Measurements from ENCODE around the gene CPT1B.
"Not testable (repeated sequence)": the region's sequence is repeated elsewhere in the genome, so short reads cannot be mapped to it uniquely, and the experiment has no call there.

CPT1B gene

GRCh38 chr22:50577987-50578775, at the start of gene CPT1B:
Gene CPT1B, minus strand, starts transcription at chr22:50578427. Its CDS starts 512 bp downstream, at chr22:50577915.
- DNase-seq (ENCODE audit: low read depth in 2 of 2): no peak

- DNase-seq (ENCODE audit: low read depth in 2 of 2): no peak
Observed at GRCh38 chr22:50626850-50627641, 48.8 kb upstream of the CPT1B start.

DNA sequence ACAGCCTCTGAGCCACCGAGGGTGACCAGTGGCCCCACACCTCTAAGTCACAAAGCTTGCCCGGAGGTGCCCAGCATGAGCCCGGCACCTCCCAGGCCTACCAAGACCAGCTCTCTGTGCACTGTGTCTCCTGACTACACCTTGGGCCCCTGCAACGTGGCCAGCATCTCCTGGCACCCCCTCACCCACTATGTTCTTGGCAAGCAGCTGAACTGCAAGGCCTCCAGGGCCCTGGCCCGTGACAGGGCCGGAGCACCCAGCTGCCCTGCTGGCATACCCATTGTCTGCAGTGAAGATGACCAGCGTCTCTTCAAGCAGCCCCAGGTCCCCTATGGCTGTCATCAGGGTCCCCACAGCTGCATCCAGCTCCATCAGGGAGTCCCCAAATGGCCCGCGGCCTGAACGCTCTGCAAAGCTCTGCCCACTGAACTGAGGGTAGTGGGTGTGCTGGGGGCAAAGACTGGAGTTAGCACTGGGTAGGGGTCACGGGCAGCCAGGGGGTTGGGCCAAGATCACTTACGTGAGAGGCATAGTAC, 48.2 kb upstream of the CPT1B start:
- no peak for DNase-seq (ENCODE audit: low read depth in 2 of 2)

DNA sequence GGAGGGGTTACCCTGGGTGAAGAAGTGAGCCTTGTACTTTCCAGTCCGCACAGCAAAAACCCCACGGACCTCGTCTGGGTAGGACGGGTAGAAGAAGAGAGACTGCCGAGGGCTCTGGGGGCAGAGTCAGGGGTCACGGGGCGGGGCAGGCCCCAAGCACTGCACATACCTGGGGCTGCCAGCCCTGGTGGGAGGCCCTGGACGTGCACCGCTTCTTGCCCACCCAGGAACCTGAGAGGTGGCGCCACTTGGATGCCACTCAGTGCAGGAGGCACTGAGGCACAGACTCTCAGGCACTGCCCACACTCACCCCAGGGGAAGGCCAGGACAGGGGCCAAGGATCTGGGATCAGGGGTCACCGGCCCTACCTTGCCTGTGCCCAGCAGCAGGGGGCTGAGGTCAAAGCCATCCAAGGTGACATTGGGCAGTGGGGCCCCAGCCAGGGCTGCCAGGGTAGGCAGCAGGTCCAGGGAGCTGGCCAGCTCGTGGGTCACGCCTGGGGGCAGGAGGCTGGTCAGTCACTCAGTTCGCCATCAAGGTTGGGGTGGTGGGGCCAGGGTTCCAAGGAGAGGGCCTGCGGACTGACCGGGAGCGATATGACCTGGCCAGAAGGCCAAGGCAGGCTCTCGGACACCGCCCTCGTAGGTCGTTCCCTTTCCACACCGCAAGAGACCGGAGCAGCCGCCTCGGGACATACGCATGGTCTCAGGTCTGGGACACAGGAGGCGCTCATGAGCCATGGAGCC, 47.5 kb upstream of the CPT1B start:
- DNase-seq (ENCODE audit: low read depth in 2 of 2): no peak

DNA sequence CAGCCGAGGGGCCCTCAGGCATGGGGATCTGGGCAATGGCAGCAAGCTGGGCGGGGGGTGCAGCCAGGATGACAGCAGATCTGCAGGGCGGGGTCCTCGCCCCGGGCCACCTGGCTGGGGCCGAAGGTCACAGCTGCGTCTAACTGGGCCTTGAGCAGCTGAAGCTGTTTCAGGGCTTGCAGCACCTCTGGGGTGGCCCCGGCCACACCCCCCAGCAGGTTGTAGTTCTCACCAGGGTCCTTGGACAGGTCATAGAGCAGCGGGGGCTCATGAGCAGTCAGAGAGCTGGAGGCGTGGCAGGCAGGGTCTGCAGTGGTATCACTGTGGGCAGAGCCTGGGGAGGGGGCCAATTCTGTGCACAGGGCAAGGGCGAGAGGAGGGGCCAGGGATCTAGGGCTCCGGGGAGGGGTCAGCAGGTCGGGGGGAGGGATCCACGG, 46.9 kb upstream of the CPT1B start:
- DNase-seq (ENCODE audit: low read depth in 2 of 2): no peak

DNA sequence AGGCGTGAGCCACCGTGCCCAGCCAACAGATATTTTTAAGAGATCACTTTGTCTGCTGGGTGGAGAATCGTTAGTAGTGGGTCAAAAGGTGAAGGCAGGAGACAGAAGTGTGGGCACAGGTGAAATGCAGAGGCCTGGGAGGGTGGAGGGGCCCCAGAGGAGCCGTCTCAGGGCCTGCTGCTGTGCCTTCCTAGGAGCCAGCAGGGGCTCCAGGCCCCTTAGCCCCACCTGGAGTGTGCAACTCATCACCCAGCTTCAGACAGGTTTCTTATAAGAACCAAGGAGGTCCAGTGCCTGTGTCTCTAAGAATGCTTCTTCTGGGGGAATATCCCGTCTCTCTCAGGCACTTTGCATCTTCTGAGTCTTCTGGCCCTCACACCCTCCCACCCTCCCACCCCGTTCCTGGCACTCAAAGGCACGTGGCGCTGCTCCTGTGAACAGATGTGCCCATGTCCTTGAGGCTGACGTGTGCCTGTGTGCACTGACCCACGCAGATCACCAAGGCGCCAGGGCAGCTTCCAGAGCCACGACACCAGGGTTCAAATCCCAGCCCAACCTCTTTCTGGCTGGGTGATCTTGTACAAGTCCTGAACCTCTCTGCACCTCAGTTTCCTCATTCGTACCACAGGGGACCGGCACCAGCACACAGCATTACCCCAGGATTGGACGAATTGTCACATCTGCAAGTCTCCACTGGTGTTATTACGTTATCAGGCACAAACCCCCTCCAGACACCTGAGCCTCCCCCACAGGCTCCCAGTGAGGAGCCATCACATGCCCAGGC, 46.3 kb upstream of the CPT1B start:
- DNase-seq (ENCODE audit: low read depth in 2 of 2): no peak

DNA sequence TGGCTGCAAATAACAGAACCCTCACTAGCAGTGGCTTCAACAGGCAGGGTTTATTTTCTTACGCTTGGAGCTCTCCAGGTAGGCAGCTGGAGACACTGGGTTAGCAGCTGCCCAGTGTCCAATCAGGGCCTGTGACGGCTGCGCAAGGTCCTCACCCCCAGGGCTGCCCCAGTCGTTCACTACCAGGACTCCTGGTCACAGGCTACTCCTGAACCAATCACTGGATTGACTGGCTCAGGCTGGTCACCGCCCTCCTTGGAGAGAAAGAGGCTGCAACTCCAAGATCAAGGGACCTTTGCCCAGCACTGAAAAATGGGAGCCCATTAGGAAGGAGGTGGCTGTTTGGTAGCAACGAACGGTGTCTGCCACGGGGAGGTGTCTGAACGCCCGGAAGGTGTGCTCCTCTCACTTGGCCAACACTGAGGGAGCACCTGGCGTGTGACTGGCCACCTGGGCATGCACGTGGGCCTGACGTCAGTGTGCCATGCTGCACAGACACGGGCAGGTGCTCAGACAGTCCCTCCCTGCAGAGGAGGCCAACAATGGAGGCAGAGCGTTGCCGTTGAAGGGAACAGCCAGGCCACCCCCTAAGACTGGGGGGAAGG, 44.6 kb upstream of the CPT1B start:
- no peak for DNase-seq (ENCODE audit: low read depth in 2 of 2)

DNA sequence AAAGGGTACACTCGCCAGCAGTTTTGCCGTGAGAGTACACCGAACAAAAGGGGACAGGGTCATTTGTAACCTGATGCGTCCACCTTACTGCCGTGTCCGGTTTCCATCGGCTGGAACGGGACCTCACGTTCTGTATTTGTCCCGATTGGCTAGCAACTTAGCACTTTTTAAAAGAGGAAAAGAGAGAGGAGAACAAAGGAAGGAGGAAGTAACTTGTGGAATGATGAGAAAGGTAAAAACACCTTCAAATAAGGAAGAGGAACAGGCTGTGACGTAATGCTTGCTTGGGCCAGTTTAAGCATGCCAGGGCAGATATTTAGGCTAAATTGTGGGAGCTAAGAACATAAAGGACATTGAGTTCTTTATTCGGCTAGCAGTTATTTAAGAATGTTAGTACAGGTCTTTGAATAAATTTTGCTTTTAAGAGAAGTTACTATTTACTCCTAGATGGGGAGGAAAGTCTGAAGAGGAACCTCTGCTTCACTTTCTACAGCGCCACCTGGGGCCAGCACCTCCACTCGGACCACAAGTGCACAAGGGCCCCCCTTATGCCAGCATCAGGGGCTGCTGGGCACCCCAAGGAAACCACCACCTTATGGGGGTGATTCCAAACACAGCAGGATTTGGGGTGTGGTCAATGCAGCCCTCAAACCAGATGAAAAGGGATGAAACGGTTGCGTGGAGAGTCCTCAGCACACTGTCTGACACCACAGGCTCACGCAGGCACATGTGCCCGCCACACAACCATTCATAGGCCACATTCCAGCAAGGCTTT, 43.9 kb upstream of the CPT1B start:
- DNase-seq (ENCODE audit: low read depth in 2 of 2): no peak

- DNase-seq (ENCODE audit: low read depth in 2 of 2): peak in 1 of 2 donors; percentile 21
Observed at GRCh38 chr22:50621356-50621880, 43.2 kb upstream of the CPT1B start.

DNA sequence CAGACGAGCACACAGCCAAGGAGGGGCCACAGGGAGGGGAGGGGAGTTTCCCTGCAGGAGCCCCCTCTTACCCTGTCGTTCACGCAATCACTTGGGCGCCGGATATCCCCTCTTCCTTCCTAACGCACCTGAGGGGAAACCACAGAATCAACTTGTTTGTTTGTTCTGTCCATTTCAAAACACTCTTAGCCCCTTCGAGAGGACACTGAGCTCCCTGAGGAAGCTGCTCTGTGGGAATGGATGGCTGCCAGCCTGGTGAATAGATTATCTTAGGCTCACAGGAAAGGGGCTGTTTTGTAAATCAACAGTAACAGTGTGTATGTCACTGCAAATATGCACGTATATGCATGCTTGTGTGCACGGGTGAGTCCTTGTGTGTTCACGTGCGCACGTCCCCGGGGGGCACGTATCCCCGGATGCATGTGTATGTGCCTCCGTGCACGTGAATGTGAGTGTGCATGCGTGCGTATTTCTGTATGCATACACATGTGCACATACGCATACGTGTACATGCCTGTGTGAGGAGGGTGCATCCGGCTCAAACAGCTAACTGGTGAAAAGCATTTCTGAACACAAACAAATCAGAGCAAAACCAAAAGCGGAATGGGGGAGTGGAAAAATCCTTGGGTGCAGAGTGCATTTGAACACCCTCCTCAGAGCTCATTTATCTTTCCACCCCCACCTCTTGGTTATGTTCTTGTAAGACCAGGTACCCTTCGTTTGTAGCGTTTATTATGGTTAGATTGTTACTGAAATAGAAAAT, 42.5 kb upstream of the CPT1B start:
- DNase-seq (ENCODE audit: low read depth in 2 of 2): peak in 1 of 2 donors; percentile 26

GRCh38 chr22:50614296-50614695, 36.1 kb upstream of the CPT1B start:
- not testable (repeated sequence) for DNase-seq (ENCODE audit: low read depth in 2 of 2)

GRCh38 chr22:50613291-50613981, 35.2 kb upstream of the CPT1B start:
- DNase-seq (ENCODE audit: low read depth in 2 of 2): no peak

GRCh38 chr22:50612528-50613221, 34.4 kb upstream of the CPT1B start:
- no peak for DNase-seq (ENCODE audit: low read depth in 2 of 2)

- DNase-seq (ENCODE audit: low read depth in 2 of 2): no peak
Observed at GRCh38 chr22:50612168-50612527, 33.9 kb upstream of the CPT1B start.

GRCh38 chr22:50611341-50612060, 33.3 kb upstream of the CPT1B start:
- no peak for DNase-seq (ENCODE audit: low read depth in 2 of 2)

GRCh38 chr22:50610581-50610980, 32.4 kb upstream of the CPT1B start:
- no peak for DNase-seq (ENCODE audit: low read depth in 2 of 2)

- DNase-seq (ENCODE audit: low read depth in 2 of 2): no peak
Observed at GRCh38 chr22:50610041-50610451, 31.8 kb upstream of the CPT1B start.

All from activated CD4-positive, alpha-beta T cell treated with anti-CD3 and anti-CD28 coated beads for 24 hours (primary cell).